Measurements from ENCODE around the gene ARID3A. TPM values are rescaled to one million over a fixed set of nuclear protein-coding genes. Genes with fewer than 3 reads are reported as not detected.

ARID3A gene
- total RNA-seq, 4 donors from 2014 or later = 5.5 to 13.9 (median 9.2) TPM

DNA sequence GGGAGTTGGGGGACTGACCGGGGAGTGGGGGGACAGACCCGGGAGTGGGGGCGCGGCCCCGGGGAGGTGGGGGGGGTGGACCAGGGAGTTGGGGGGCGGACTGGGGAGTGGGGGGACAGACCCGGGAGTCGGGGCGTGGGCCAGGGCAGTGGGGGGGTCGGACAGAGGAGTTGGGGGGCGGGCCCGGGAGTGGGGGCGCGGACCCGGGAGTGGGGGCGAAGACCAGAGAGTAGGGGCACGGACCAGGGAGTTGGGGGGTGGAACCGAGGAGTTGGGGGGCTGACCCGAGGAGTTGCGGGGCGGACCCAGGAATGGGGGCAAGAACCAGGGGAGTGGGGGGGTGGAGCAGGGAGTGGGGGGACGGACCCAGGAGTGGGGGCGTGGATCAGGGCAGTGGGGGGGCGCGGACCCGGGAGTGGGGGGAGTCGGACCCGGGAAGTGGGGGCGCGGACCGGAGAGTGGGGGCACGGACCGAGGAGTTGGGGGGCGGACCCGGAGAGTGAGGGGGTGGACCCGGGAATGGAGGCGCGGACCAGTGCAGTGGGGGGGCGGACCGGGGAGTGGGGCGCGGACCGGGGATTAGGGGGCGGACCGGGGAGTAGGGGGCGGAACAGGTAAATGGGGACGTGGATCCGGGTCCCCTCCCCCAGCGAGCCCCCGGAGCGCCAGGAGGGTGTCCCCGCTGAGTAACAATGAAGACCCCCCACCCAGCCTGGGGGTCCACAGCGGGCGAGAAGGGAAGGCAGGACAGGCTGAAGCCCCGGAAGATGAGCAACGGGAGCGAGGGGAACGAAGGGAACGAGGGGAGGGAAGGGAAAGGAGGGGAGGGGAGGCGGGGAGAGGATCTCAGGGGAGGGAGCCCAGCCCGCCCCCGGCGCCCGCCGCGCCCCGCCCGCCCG is 13.4 kb upstream of the ARID3A start:
- TF ChIP-seq, protein P1, sequence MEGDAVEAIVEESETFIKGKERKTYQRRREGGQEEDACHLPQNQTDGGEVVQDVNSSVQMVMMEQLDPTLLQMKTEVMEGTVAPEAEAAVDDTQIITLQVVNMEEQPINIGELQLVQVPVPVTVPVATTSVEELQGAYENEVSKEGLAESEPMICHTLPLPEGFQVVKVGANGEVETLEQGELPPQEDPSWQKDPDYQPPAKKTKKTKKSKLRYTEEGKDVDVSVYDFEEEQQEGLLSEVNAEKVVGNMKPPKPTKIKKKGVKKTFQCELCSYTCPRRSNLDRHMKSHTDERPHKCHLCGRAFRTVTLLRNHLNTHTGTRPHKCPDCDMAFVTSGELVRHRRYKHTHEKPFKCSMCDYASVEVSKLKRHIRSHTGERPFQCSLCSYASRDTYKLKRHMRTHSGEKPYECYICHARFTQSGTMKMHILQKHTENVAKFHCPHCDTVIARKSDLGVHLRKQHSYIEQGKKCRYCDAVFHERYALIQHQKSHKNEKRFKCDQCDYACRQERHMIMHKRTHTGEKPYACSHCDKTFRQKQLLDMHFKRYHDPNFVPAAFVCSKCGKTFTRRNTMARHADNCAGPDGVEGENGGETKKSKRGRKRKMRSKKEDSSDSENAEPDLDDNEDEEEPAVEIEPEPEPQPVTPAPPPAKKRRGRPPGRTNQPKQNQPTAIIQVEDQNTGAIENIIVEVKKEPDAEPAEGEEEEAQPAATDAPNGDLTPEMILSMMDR (IDR thresholded peaks at IDR 0.05; ENCODE audit: low read depth) = no peak

DNA sequence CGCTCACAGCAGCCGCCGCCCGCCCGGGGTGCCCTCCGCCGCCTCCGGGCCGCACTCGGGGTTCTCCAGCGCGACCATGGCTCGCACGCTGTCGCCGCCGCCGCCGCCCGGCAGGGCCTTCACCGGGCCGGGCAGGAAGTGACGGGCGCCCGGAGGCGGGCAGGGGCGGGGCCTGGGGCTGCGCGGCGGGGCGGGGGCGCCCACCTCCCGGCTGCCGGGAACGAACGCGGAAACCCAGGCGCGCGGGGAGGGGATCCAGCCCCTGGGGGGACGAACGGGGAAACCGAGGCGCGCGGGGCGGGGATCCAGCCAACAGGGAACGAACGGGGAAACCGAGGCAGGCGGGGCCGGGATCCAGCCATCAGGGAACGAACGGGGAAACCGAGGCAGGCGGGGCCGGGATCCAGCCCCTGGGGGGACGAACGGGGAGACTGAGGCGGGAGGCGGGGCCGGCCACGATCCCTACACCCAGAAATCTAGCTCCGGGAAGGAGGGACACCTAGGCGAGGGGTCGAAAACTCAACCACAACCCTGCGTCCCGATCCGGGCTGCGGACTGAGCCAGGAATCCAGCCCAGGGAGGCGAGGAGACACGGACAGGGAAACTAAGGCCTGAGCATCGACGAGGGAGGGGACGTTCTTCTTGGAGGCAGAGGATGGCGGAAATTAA is 12.6 kb upstream of the ARID3A start, which contains the start of gene R3HDM4:
Gene R3HDM4, minus strand, starts transcription at position 140 of the 669 bp plus-strand sequence. Its CDS starts 62 bp downstream, at position 78.
- TF ChIP-seq, protein P1 (IDR thresholded peaks at IDR 0.05; ENCODE audit: low read depth) = no peak

DNA sequence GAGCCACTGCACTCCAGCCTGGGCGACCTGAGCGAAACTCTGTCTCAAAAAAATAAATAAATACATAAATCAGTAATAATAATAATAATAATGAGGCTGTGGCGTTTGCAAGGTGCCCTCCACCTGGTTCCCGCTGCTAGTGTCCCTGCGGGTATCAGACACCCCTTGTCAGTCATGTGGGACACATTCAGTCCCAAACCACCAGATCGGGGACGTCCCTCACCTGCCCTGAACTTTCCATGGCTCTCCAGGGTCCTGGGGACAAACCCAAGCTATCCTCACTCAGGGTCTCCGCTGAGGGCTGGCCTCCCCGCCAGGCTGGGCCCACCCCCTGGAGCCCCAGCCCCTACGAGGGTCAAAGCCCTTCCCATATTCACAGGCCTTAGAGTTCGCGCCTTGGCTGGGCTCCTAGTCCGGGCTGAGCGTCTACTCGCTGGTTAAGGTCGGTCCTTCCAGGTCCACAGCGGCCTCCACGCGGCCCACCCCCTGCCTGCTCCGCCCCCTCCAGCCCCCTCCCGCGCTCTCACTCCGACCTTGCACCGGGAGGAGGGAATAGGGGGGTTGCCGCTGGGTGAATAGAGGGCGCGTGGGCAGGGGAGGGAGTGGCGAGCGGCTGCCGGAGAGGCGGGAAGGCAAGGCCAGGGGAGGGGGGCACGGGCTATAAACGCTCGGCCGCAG is 9.1 kb upstream of the ARID3A start:
- TF ChIP-seq, protein P1 (IDR thresholded peaks at IDR 0.05; ENCODE audit: low read depth) = no peak

DNA sequence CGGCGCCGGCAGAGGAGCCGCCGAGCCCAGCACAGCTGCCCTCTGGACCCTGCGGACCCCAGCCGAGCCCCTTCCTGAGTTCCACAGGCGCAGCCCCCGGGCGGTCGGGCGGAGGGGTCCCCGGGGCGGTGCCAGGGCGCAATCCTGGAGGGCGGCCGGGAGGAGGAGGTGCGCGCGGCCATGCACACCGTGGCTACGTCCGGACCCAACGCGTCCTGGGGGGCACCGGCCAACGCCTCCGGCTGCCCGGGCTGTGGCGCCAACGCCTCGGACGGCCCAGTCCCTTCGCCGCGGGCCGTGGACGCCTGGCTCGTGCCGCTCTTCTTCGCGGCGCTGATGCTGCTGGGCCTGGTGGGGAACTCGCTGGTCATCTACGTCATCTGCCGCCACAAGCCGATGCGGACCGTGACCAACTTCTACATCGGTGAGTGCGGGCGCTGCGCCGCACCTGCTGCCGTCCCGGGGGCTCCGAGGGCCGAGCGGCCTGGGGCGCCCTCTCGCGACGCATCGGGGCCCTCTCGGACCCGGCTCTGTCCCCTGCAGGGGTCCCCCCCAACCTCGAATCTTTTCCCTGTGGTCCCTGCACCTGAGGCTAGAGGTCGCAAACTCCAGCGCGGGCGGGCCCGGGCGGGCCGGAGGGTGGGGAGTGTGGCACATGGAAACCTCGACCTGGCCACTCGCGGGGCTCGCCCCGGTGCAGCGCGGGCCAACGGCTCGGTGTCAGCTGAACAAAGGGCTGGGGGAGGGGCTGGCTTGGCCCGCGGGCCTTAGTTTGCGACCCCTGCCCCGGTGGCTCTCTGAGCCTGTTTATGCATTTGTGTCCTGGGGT is 8.3 kb upstream of the ARID3A start, which contains the start of gene KISS1R:
Gene KISS1R, plus strand, starts transcription at position 11 of the 829 bp plus-strand sequence. Its CDS starts 170 bp downstream, at position 181.
- TF ChIP-seq, protein P1 (IDR thresholded peaks at IDR 0.05; ENCODE audit: low read depth) = no peak

DNA sequence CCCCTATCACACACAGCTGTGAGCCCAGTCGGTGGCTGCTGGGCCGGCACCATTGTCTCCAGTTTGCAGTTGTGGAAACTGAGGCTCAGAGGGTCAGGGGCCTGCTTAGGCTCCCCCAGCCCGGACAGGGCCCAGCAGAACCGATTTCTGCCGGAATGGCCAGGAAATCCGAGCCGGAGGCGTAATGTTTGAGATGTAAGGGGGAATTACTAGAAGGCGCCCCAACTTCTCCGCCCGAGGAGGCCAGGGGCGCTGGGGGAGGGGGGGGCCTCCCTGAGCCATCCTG is 7.7 kb upstream of the ARID3A start:
- TF ChIP-seq, protein P1 (IDR thresholded peaks at IDR 0.05; ENCODE audit: low read depth) = no peak

DNA sequence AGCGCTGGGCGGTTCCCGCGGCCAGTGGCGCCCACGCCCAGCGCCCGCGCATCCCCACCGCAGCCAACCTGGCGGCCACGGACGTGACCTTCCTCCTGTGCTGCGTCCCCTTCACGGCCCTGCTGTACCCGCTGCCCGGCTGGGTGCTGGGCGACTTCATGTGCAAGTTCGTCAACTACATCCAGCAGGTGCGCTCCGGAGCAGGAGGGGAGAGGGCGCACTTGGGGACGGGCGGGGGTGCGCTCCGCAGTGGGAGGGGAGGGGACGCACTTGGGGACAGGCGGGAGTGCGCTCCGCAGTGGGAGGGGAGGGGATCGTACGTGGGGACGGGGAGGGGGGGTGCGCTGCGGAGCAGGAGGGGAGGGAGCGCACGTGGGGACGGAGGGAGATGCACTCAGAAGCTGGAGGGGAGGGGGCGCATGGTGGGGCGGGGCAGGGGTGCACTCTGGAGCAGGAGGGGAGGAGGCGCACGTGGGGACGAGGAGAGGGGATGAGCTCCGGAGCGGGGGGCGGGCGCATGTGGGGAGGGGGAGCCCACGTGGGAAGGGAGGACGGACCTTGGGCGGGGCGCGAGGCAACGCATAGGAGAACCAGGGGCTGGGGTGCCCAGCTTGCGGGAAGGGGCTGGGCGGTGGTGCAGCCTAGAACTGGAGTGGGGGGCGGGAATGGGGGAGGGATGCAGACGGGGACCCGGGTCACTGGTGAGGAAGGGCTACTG is 7.2 kb upstream of the ARID3A start:
- TF ChIP-seq, protein P1 (IDR thresholded peaks at IDR 0.05; ENCODE audit: low read depth) = no peak

Data from subcutaneous adipose tissue (tissue), 4 donors.